ENCODE results near the gene ATP6V1G2. TPM values are rescaled to one million over a fixed set of nuclear protein-coding genes. Genes with fewer than 3 reads are reported as not detected.

The ATP6V1G2 gene
- polyA plus RNA-seq, 1 donor (not counting 4 experiments of a cell fraction or from before 2014, with no cell fraction given): 1.3 TPM

GRCh38 chr6:31546958-31547726 is 734 bp upstream of the ATP6V1G2 start, which contains the start of gene NFKBIL1:
Gene NFKBIL1 (plus strand): TSS chr6:31547608. CDS start chr6:31547695, 87 bp downstream.
- dilution Hi-C loops (cut with MboI; ENCODE audit: extremely low pct_ligation_motif_present, low sequenced_read_pairs): no loop called here
- Histone ChIP-seq H3K36me3 (ENCODE audit: control insufficient read depth in 2 of 2, extremely low read depth in 1 of 2, insufficient read depth in 2 of 2, low read length in 2 of 2) (peaks cover 13% of the 10 kb centered on the region in 2 experiments), H3K9me1 (ENCODE audit: control insufficient read depth, extremely low read depth, insufficient read depth, low read length) (no peaks in the 10 kb centered on the region), H3K9me3 (ENCODE audit: control insufficient read depth, low read depth, low read length) (no peaks in the 10 kb centered on the region), H3K4me1 (ENCODE audit: control insufficient read depth, extremely low read depth, insufficient read depth, low read length) (peaks cover 15% of the 10 kb centered on the region), H3K79me2 (ENCODE audit: control insufficient read depth, insufficient read depth, low read length) (peaks cover 15% of the 10 kb centered on the region), H3K27me3 (ENCODE audit: control insufficient read depth, extremely low read depth, insufficient read depth, low read length) (no peaks in the 10 kb centered on the region), H2AFZ (ENCODE audit: control insufficient read depth, low read length) (peak within 1 kb of the TSS; percentile 93), H3K4me3 (ENCODE audit: control insufficient read depth in 2 of 3, extremely low read depth in 1 of 3, insufficient read depth in 2 of 3, low read depth in 1 of 3, low read length in 3 of 3) (peak within 1 kb of the TSS; percentile 55 to 86 (median 85)), H3K9ac (ENCODE audit: control insufficient read depth, extremely low read depth, insufficient read depth, low read length) (peak within 1 kb of the TSS; percentile 89), H3K27ac (ENCODE audit: control insufficient read depth, insufficient read depth, low read length) (peak within 1 kb of the TSS; percentile 86), H3K4me2 (ENCODE audit: control insufficient read depth, extremely low read depth, insufficient read depth, low read depth, low read length) (peak within 1 kb of the TSS; percentile 98), H4K20me1 (ENCODE audit: control insufficient read depth, extremely low read depth, insufficient read depth, low read length) (no peaks in the 10 kb centered on the region)
- TF ChIP-seq CTCF (optimal IDR thresholded peaks at IDR 0.05 in 1 of 3, IDR thresholded peaks at IDR 0.05 in 1 of 3, conservative IDR thresholded peaks at IDR 0.05 in 1 of 3; ENCODE audit: extremely low read depth in 1 of 3, insufficient read depth in 2 of 3, low read length in 3 of 3) (peak in 1 of 3 experiments; percentile 1), EZH2 (IDR thresholded peaks at IDR 0.05; ENCODE audit: low read length) (no peak)
- DNase-seq (ENCODE audit: low read depth, low spot score): peak; percentile 57
- FAIRE-seq: peak; percentile 51

- dilution Hi-C loops (cut with MboI; ENCODE audit: extremely low pct_ligation_motif_present, low sequenced_read_pairs): no loop called here
- peaks cover 5 to 17% of the 10 kb centered on the region in 2 experiments for H3K36me3 ChIP-seq (ENCODE audit: control insufficient read depth in 2 of 2, extremely low read depth in 1 of 2, insufficient read depth in 2 of 2, low read length in 2 of 2)
- H4K20me1 ChIP-seq (ENCODE audit: control insufficient read depth, extremely low read depth, insufficient read depth, low read length): peaks cover 7% of the 10 kb centered on the region
- H3K9me3 ChIP-seq (ENCODE audit: control insufficient read depth, low read depth, low read length): no peaks in the 10 kb centered on the region
- H3K9ac ChIP-seq (ENCODE audit: control insufficient read depth, extremely low read depth, insufficient read depth, low read length): no peak overlapping the region
- peaks cover 29% of the 10 kb centered on the region for H3K79me2 ChIP-seq (ENCODE audit: control insufficient read depth, insufficient read depth, low read length)
- no peak overlapping the region for H3K4me2 ChIP-seq (ENCODE audit: control insufficient read depth, extremely low read depth, insufficient read depth, low read depth, low read length)
- FAIRE-seq (no peak), DNase-seq (ENCODE audit: low read depth, low spot score) (no peak)
- H2AFZ ChIP-seq (ENCODE audit: control insufficient read depth, low read length): no peak overlapping the region
- no peaks in the 10 kb centered on the region for H3K27me3 ChIP-seq (ENCODE audit: control insufficient read depth, extremely low read depth, insufficient read depth, low read length)
- TF ChIP-seq CTCF (optimal IDR thresholded peaks at IDR 0.05 in 1 of 3, IDR thresholded peaks at IDR 0.05 in 1 of 3, conservative IDR thresholded peaks at IDR 0.05 in 1 of 3; ENCODE audit: extremely low read depth in 1 of 3, insufficient read depth in 2 of 3, low read length in 3 of 3) (no peak), EZH2 (IDR thresholded peaks at IDR 0.05; ENCODE audit: low read length) (no peak)
- peaks cover 18% of the 10 kb centered on the region for H3K4me1 ChIP-seq (ENCODE audit: control insufficient read depth, extremely low read depth, insufficient read depth, low read length)
- no peak overlapping the region for H3K27ac ChIP-seq (ENCODE audit: control insufficient read depth, insufficient read depth, low read length)
- no peaks in the 10 kb centered on the region for H3K9me1 ChIP-seq (ENCODE audit: control insufficient read depth, extremely low read depth, insufficient read depth, low read length)
- no peak overlapping the region for H3K4me3 ChIP-seq (ENCODE audit: control insufficient read depth in 2 of 3, extremely low read depth in 1 of 3, insufficient read depth in 2 of 3, low read depth in 1 of 3, low read length in 3 of 3)
Measured at GRCh38 chr6:31545291-31545690, 1.1 kb downstream of the ATP6V1G2 start.
